GM04503 (cell line): Measurements from ENCODE around the gene HOXC4.
"Not testable (repeated sequence)": the region's sequence is repeated elsewhere in the genome, so short reads cannot be mapped to it uniquely, and the experiment has no call there.

ENCODE experiments used
- DNase-seq: peaks from one replicate; pipeline ENCODE4 v3.0.0-alpha.2; 2012; ENCODE audit warnings: low read depth

HOXC4 gene

GRCh38 chr12:54041097-54041690, 12.4 kb upstream of the HOXC4 start:
- no peak for DNase-seq

- DNase-seq, result not testable (repeated sequence)
Measured at GRCh38 chr12:54042033-54042432, 11.6 kb upstream of the HOXC4 start.

GRCh38 chr12:54042970-54043853, 10.4 kb upstream of the HOXC4 start:
- DNase-seq, result no peak

- no peak for DNase-seq
Measured at GRCh38 chr12:54044425-54045103, 9.1 kb upstream of the HOXC4 start.

- no peak for DNase-seq
Measured at GRCh38 chr12:54045401-54045800, 8.2 kb upstream of the HOXC4 start.

GRCh38 chr12:54045868-54046521, 7.6 kb upstream of the HOXC4 start:
- no peak for DNase-seq

GRCh38 chr12:54046809-54047159, 6.9 kb upstream of the HOXC4 start:
- DNase-seq, result no peak

GRCh38 chr12:54047160-54047963, 6.3 kb upstream of the HOXC4 start:
- no peak for DNase-seq

- no peak for DNase-seq
Measured at GRCh38 chr12:54047964-54048303, 5.7 kb upstream of the HOXC4 start.

- no peak for DNase-seq
Measured at GRCh38 chr12:54048406-54049093, 5.1 kb upstream of the HOXC4 start.

GRCh38 chr12:54049108-54049507, 4.5 kb upstream of the HOXC4 start:
- no peak for DNase-seq

GRCh38 chr12:54050482-54050810, 3.2 kb upstream of the HOXC4 start:
- DNase-seq, result no peak

GRCh38 chr12:54051026-54051842, 2.4 kb upstream of the HOXC4 start:
- DNase-seq, result no peak

- DNase-seq, result no peak
Measured at GRCh38 chr12:54051874-54052437, 1.7 kb upstream of the HOXC4 start.

- DNase-seq, result no peak
Measured at GRCh38 chr12:54052438-54053002, 1.1 kb upstream of the HOXC4 start.

- DNase-seq, result no peak
Measured at GRCh38 chr12:54053003-54053750, 458 bp upstream of the HOXC4 start.

GRCh38 chr12:54054742-54055194, 1.1 kb downstream of the HOXC4 start:
- DNase-seq, result no peak

GRCh38 chr12:54055552-54055951, 1.9 kb downstream of the HOXC4 start:
- DNase-seq, result no peak

- DNase-seq, result no peak
Measured at GRCh38 chr12:54056110-54056509, 2.5 kb downstream of the HOXC4 start.
